K562 (cell line): ENCODE data around the gene UNC13C. TPM values are rescaled to one million over a fixed set of nuclear protein-coding genes. Genes with fewer than 3 reads are reported as not detected.

Experiments used
- ATAC-seq: fragments of 200-7000 bp; cut with Tn5 transposase; 3 replicates; pipeline ENCODE4 v1.9.1; 2020; ENCODE audit warnings: moderate library complexity
- BruUV-seq: library from RNA; stranded (reverse); fragments of 400-500 nt; replicated peaks from 2 replicates; lab custom pipeline; 2021; lab: Mats Ljungman, UMichigan
- CTCF ChIA-PET: fragments of 300-600 bp; formaldehyde crosslinking; extraction: SDS; loops from one replicate; lab custom pipeline; 2021; ENCODE audit warnings: low intra/inter-chr PET ratio; lab: Yijun Ruan, JAX
- POLR2A ChIA-PET: fragments of 300-600, 350-650 bp; sonication (Branson Sonifier 250); formaldehyde crosslinking; extraction: SDS; loops from one replicate; lab custom pipeline; 2021; ENCODE audit warnings: antibody characterized with exemption, inconsistent platforms; lab: Yijun Ruan, JAX
- DNase-seq, 4 experiments: peaks; one replicate each; pipeline versions ENCODE4 v3.0.0 to v3.0.0-alpha.2; 2011 to 2018; ENCODE audit warnings: low spot score in 3 of 4, mixed read lengths in 3 of 4; ENCODE audit errors: extremely low read depth in 1 of 4
- FAIRE-seq: peaks from 2 replicates; lab custom pipeline; 2011; peaks lifted over from hg19 to GRCh38; lab: Jason Lieb, UNC
- H2AFZ ChIP-seq: 2 replicates; pipeline ENCODE4 v1.6.0; 2011; ENCODE audit warnings: low read depth, low read length, control low read depth, inconsistent platforms
- H3K27ac ChIP-seq: fragments of 200-600 bp; 3 replicates; pipeline ENCODE4 v1.8.0; 2011; ENCODE audit warnings: low read depth, mild to moderate bottlenecking, control low read depth, inconsistent platforms, low read length, moderate library complexity, mixed read lengths; ENCODE audit errors: extremely low read depth
- H3K27me3 ChIP-seq, 2 experiments: fragments of 300-600 bp in 1 of 2; 2 replicates in 1 of 2; 3 replicates in 1 of 2; pipeline versions ENCODE4 v1.6.0 to v1.8.0; 2011; ENCODE audit warnings: inconsistent platforms in 2 of 2, low read length in 2 of 2, mild to moderate bottlenecking in 1 of 2, mixed read lengths in 1 of 2, moderate library complexity in 1 of 2; ENCODE audit not compliant: control insufficient read depth in 2 of 2, insufficient read depth in 2 of 2
- H3K36me3 ChIP-seq: fragments of 300-600 bp; 3 replicates; pipeline ENCODE4 v1.8.0; 2011; ENCODE audit warnings: mild to moderate bottlenecking, low read length, inconsistent platforms; ENCODE audit not compliant: control insufficient read depth, insufficient read depth
- H3K4me1 ChIP-seq, 2 experiments: fragments of 200-600 bp in 1 of 2; replicated peaks in 1 of 2; 2 replicates in 1 of 2; 3 replicates in 1 of 2; pipeline versions ENCODE4 v1.5.1 to v1.8.0; 2011; ENCODE audit warnings: inconsistent platforms in 2 of 2, low read length in 2 of 2, mild to moderate bottlenecking in 1 of 2, mixed read lengths in 1 of 2, moderate library complexity in 1 of 2; ENCODE audit not compliant: control insufficient read depth in 2 of 2, insufficient read depth in 2 of 2
- H3K4me2 ChIP-seq: 2 replicates; pipeline ENCODE4 v1.6.1; 2011; ENCODE audit warnings: low read length, control low read depth, inconsistent platforms, mixed read lengths; ENCODE audit not compliant: insufficient read depth
- H3K4me3 ChIP-seq: fragments of 200-600 bp; sonication (generic), shearing (Covaris generic); 2 replicates; pipeline ENCODE4 v1.5.1; 2016; ENCODE audit warnings: control low read depth, inconsistent platforms
- H3K79me2 ChIP-seq: fragments of 200-600 bp; 3 replicates; pipeline ENCODE4 v1.8.0; 2011; ENCODE audit warnings: low read length, inconsistent platforms; ENCODE audit not compliant: control insufficient read depth, insufficient read depth
- H3K9ac ChIP-seq, 2 experiments: 2 replicates each; pipeline versions ENCODE4 v1.6.0 to v1.6.1; 2011; ENCODE audit warnings: low read depth in 2 of 2, low read length in 2 of 2, control low read depth in 1 of 2, inconsistent platforms in 1 of 2, mild to moderate bottlenecking in 1 of 2, mixed read lengths in 1 of 2; ENCODE audit not compliant: insufficient read depth in 1 of 2
- H3K9me1 ChIP-seq: one replicate; pipeline ENCODE4 v1.6.0; 2011; ENCODE audit warnings: inconsistent platforms, mild to moderate bottlenecking, low read length, moderate library complexity; ENCODE audit not compliant: control insufficient read depth, insufficient read depth
- H3K9me3 ChIP-seq: replicated peaks from 2 replicates; pipeline ENCODE4 v1.5.1; 2011; ENCODE audit warnings: low read depth, low read length, inconsistent platforms; ENCODE audit not compliant: control insufficient read depth, insufficient read depth
- H4K20me1 ChIP-seq: replicated peaks from 2 replicates; pipeline ENCODE4 v1.6.1; 2011; ENCODE audit warnings: low read length, inconsistent platforms, mixed read lengths; ENCODE audit not compliant: control insufficient read depth, insufficient read depth
- CCAR2 ChIP-seq: fragments of 200-400 bp; formaldehyde crosslinking; IDR thresholded peaks from 2 replicates; pipeline ENCODE4 v1.6.1; 2017; ENCODE audit warnings: mild to moderate bottlenecking, low read depth, low read length
- HMG20A ChIP-seq: fragments of 450-650 bp; formaldehyde crosslinking; conservative IDR thresholded peaks from 2 replicates; pipeline ENCODE4 v1.4.0; 2020; ENCODE audit warnings: mild to moderate bottlenecking, mixed read lengths
- SLC30A9 ChIP-seq: fragments of 250-450 bp; sonication (Bioruptor Pico); IDR thresholded peaks from 2 replicates; pipeline ENCODE4 v1.8.0; 2022; ENCODE audit warnings: mild to moderate bottlenecking, moderate library complexity
- SPI1 ChIP-seq: IDR thresholded peaks from 2 replicates; pipeline ENCODE4 v1.6.1; 2011; ENCODE audit warnings: low read depth, low read length, control low read depth, borderline replicate concordance
- TFAM ChIP-seq: fragments of 250-450 bp; sonication (Bioruptor Pico); conservative IDR thresholded peaks from 2 replicates; pipeline ENCODE4 v1.5.0; 2021; ENCODE audit warnings: mild to moderate bottlenecking, moderate library complexity
- ZNF217 ChIP-seq: sonication (generic); formaldehyde crosslinking; IDR thresholded peaks from 2 replicates; pipeline ENCODE4 v1.8.0; 2022; ENCODE audit warnings: mild to moderate bottlenecking, missing genetic modification reagents
- whole genome bisulfite sequencing: fragments of 100-300 bp; shearing (Covaris generic); methylation state at CpG from one replicate; pipeline ENCODE4 v1.1.6; 2016; ENCODE audit warnings: low coverage, mixed read lengths; ENCODE audit not compliant: insufficient coverage; ENCODE audit errors: missing lambda C conversion rate; 5-methylcytosine and 5-hydroxymethylcytosine counted together
- in situ Hi-C: fragments of 300-500 bp; cut with MboI; formaldehyde crosslinking; loops from 4 replicates; pipeline ENCODE4 v1.15.0; 2018; ENCODE audit warnings: inconsistent platforms, mixed read lengths
- intact Hi-C: fragments of 100-400 bp; cut with micrococcal nuclease; formaldehyde crosslinking; loops from 2 replicates; pipeline ENCODE4 v1.14.2; 2022
- polyA plus RNA-seq, 8 experiments: library from polyadenylated mRNA; depleted of rRNA in 4 of 8; stranded (reverse) in 5 of 8; unstranded in 3 of 8; fragments of >200 nt; fragmentation: Nextera tagmentation in 2 of 8; fragmentation: Illumina TruSeq in 1 of 8; extraction: Ambion mirVana in 2 of 8; extraction: Trizol in 1 of 8; gene quantifications; 2 replicates each; pipeline versions ENCODE4 v1.2.1 to v1.2.3, GENCODE V29; 2011 to 2014; ENCODE audit warnings: inconsistent platforms in 1 of 8, missing spikeins in 1 of 8
- total RNA-seq, 7 experiments: library from RNA; depleted of rRNA in 6 of 7; stranded (reverse); fragments of >200 nt in 6 of 7; fragmentation: Illumina TruSeq in 2 of 7; extraction: Trizol in 2 of 7; gene quantifications; 2 replicates each; pipeline versions ENCODE4 v1.2.1 to v1.2.3, GENCODE V29; 2011 to 2021; ENCODE audit warnings: low replicate concordance in 1 of 7
- TF ChIP-seq, protein P1 (sequence below): sonication (generic); formaldehyde crosslinking; IDR thresholded peaks from 2 replicates; pipeline ENCODE4 v1.8.0; 2022; ENCODE audit warnings: mild to moderate bottlenecking, missing genetic modification reagents, borderline replicate concordance
- TF ChIP-seq, protein P2 (sequence below): fragments of 250-450 bp; sonication (Bioruptor Pico); IDR thresholded peaks from 2 replicates; pipeline ENCODE4 v1.4.0; 2020
- TF ChIP-seq, protein P3 (sequence below): fragments of 250-450 bp; sonication (Bioruptor Pico); IDR thresholded peaks from 2 replicates; pipeline ENCODE4 v1.4.0; 2020; ENCODE audit warnings: mild to moderate bottlenecking, moderate library complexity
- TF ChIP-seq, protein P4 (sequence below): sonication (generic); formaldehyde crosslinking; IDR thresholded peaks from 2 replicates; pipeline ENCODE4 v1.8.0; 2022; ENCODE audit warnings: mild to moderate bottlenecking, missing genetic modification reagents
- TF ChIP-seq, protein P5 (sequence below): sonication (generic); formaldehyde crosslinking; IDR thresholded peaks from 2 replicates; pipeline ENCODE4 v1.5.0; 2020; ENCODE audit warnings: missing genetic modification reagents

Gene UNC13C
- total and polyA plus RNA-seq, 9 of the 15 experiments (the other 6 are each of a cell fraction or from before 2014, with no cell fraction given): not detected

DNA sequence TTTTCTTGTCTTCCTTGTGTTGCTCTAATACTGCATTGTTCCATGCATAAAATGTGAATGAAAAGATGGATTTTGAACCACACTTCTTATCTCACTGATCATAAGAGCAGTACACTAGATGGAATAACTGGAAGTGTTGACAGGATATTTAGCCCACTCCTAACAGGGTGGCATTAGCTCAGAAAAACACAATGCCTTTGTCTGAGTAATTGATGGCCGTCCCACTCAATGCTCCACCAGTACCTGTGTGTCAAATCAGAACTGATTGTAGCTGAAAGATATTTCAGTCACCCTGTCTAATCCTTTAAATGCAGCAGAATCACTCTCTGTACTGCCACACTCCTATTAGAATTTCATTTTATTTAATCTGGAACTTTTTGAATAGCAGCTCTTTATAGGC, 526.5 kb downstream of the UNC13C start:
- Histone ChIP-seq H3K9me1 (no peaks in the 10 kb centered on the region), H4K20me1 (no peaks in the 10 kb centered on the region), H3K27me3 (no peaks in the 10 kb centered on the region), H3K9me3 (no peaks in the 10 kb centered on the region), H2AFZ (no peak overlapping the region), H3K9ac (no peak overlapping the region), H3K4me3 (no peak overlapping the region), H3K79me2 (no peaks in the 10 kb centered on the region), H3K4me2 (no peak overlapping the region), H3K4me1 (no peaks in the 10 kb centered on the region), H3K36me3 (no peaks in the 10 kb centered on the region), H3K27ac (no peak overlapping the region)
- TF ChIP-seq, protein P1, sequence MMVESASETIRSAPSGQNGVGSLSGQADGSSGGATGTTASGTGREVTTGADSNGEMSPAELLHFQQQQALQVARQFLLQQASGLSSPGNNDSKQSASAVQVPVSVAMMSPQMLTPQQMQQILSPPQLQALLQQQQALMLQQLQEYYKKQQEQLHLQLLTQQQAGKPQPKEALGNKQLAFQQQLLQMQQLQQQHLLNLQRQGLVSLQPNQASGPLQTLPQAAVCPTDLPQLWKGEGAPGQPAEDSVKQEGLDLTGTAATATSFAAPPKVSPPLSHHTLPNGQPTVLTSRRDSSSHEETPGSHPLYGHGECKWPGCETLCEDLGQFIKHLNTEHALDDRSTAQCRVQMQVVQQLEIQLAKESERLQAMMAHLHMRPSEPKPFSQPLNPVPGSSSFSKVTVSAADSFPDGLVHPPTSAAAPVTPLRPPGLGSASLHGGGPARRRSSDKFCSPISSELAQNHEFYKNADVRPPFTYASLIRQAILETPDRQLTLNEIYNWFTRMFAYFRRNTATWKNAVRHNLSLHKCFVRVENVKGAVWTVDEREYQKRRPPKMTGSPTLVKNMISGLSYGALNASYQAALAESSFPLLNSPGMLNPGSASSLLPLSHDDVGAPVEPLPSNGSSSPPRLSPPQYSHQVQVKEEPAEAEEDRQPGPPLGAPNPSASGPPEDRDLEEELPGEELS (CRISPR knock-in tag): no peak
- TF ChIP-seq, protein P2, sequence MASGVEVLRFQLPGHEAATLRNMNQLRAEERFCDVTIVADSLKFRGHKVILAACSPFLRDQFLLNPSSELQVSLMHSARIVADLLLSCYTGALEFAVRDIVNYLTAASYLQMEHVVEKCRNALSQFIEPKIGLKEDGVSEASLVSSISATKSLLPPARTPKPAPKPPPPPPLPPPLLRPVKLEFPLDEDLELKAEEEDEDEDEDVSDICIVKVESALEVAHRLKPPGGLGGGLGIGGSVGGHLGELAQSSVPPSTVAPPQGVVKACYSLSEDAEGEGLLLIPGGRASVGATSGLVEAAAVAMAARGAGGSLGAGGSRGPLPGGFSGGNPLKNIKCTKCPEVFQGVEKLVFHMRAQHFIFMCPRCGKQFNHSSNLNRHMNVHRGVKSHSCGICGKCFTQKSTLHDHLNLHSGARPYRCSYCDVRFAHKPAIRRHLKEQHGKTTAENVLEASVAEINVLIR (CRISPR knock-in tag): no peak
- TF ChIP-seq, protein P3, sequence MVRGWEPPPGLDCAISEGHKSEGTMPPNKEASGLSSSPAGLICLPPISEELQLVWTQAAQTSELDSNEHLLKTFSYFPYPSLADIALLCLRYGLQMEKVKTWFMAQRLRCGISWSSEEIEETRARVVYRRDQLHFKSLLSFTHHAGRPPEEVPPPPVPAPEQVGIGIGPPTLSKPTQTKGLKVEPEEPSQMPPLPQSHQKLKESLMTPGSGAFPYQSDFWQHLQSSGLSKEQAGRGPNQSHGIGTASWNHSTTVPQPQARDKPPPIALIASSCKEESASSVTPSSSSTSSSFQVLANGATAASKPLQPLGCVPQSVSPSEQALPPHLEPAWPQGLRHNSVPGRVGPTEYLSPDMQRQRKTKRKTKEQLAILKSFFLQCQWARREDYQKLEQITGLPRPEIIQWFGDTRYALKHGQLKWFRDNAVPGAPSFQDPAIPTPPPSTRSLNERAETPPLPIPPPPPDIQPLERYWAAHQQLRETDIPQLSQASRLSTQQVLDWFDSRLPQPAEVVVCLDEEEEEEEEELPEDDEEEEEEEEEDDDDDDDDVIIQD (CRISPR knock-in tag): no peak
- TF ChIP-seq ZNF217 (no peak), CCAR2 (no peak), HMG20A (CRISPR knock-in tag) (no peak), TFAM (CRISPR knock-in tag) (no peak), SPI1 (no peak), SLC30A9 (CRISPR knock-in tag) (no peak)
- TF ChIP-seq, protein P4, sequence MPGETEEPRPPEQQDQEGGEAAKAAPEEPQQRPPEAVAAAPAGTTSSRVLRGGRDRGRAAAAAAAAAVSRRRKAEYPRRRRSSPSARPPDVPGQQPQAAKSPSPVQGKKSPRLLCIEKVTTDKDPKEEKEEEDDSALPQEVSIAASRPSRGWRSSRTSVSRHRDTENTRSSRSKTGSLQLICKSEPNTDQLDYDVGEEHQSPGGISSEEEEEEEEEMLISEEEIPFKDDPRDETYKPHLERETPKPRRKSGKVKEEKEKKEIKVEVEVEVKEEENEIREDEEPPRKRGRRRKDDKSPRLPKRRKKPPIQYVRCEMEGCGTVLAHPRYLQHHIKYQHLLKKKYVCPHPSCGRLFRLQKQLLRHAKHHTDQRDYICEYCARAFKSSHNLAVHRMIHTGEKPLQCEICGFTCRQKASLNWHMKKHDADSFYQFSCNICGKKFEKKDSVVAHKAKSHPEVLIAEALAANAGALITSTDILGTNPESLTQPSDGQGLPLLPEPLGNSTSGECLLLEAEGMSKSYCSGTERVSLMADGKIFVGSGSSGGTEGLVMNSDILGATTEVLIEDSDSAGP: no peak
- TF ChIP-seq, protein P5, sequence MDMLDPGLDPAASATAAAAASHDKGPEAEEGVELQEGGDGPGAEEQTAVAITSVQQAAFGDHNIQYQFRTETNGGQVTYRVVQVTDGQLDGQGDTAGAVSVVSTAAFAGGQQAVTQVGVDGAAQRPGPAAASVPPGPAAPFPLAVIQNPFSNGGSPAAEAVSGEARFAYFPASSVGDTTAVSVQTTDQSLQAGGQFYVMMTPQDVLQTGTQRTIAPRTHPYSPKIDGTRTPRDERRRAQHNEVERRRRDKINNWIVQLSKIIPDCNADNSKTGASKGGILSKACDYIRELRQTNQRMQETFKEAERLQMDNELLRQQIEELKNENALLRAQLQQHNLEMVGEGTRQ (CRISPR knock-in tag): no peak
- intact Hi-C loops (no loop called here), in situ Hi-C loops (no loop called here)
- POLR2A ChIA-PET: no interaction called here
- WGBS: 0% methylated on average over 1 of the region's 1 CpG
- no TSS peak for BruUV-seq
- ATAC-seq: no peak
- CTCF ChIA-PET: no interaction called here
- DNase-seq: no peak
- no peak for FAIRE-seq
